Measurements from ENCODE around the gene STPG1.

Gene STPG1

GRCh38 chr1:24427545-24427862, 13.9 kb upstream of the STPG1 start:
- peaks cover 56% of the 10 kb centered on the region for H3K36me3 ChIP-seq (ENCODE audit: control insufficient read depth, insufficient read depth, low read length)
- no peaks in the 10 kb centered on the region for H3K27me3 ChIP-seq (replicated peaks; ENCODE audit: control insufficient read depth, insufficient read depth, low read length, poor library complexity, severe bottlenecking)
- no peaks in the 10 kb centered on the region for H3K9me3 ChIP-seq (ENCODE audit: control insufficient read depth, low read length)
- no peak overlapping the region for H3K27ac ChIP-seq (ENCODE audit: insufficient read depth, low read length, poor library complexity, severe bottlenecking)
- H3K4me1 ChIP-seq (ENCODE audit: control insufficient read depth, insufficient read depth, low read length, poor library complexity, severe bottlenecking): no peaks in the 10 kb centered on the region
- no peak overlapping the region for H3K4me3 ChIP-seq (ENCODE audit: insufficient read depth, low read depth, low read length, poor library complexity, severe bottlenecking)
- DNase-seq: no peak

GRCh38 chr1:24426744-24427544, 13.4 kb upstream of the STPG1 start:
- peaks cover 59% of the 10 kb centered on the region for H3K36me3 ChIP-seq (ENCODE audit: control insufficient read depth, insufficient read depth, low read length)
- no peak for DNase-seq

GRCh38 chr1:24425922-24426321, 12.3 kb upstream of the STPG1 start:
- no peaks in the 10 kb centered on the region for H3K4me1 ChIP-seq (ENCODE audit: control insufficient read depth, insufficient read depth, low read length, poor library complexity, severe bottlenecking)
- no peak for DNase-seq
- H3K4me3 ChIP-seq (ENCODE audit: insufficient read depth, low read depth, low read length, poor library complexity, severe bottlenecking): no peak overlapping the region
- H3K27me3 ChIP-seq (replicated peaks; ENCODE audit: control insufficient read depth, insufficient read depth, low read length, poor library complexity, severe bottlenecking): no peaks in the 10 kb centered on the region
- H3K9me3 ChIP-seq (ENCODE audit: control insufficient read depth, low read length): no peaks in the 10 kb centered on the region
- peaks cover 63% of the 10 kb centered on the region for H3K36me3 ChIP-seq (ENCODE audit: control insufficient read depth, insufficient read depth, low read length)
- H3K27ac ChIP-seq (ENCODE audit: insufficient read depth, low read length, poor library complexity, severe bottlenecking): no peak overlapping the region

More at GRCh38 chr1:24426744-24427544, 13.4 kb upstream of the STPG1 start:
- H3K27me3 ChIP-seq (replicated peaks; ENCODE audit: control insufficient read depth, insufficient read depth, low read length, poor library complexity, severe bottlenecking): no peaks in the 10 kb centered on the region
- H3K4me1 ChIP-seq (ENCODE audit: control insufficient read depth, insufficient read depth, low read length, poor library complexity, severe bottlenecking): no peaks in the 10 kb centered on the region
- H3K4me3 ChIP-seq (ENCODE audit: insufficient read depth, low read depth, low read length, poor library complexity, severe bottlenecking): no peak overlapping the region
- no peaks in the 10 kb centered on the region for H3K9me3 ChIP-seq (ENCODE audit: control insufficient read depth, low read length)
- H3K27ac ChIP-seq (ENCODE audit: insufficient read depth, low read length, poor library complexity, severe bottlenecking): no peak overlapping the region

- H3K27me3 ChIP-seq (replicated peaks; ENCODE audit: control insufficient read depth, insufficient read depth, low read length, poor library complexity, severe bottlenecking): no peaks in the 10 kb centered on the region
- no peak overlapping the region for H3K27ac ChIP-seq (ENCODE audit: insufficient read depth, low read length, poor library complexity, severe bottlenecking)
- H3K4me3 ChIP-seq (ENCODE audit: insufficient read depth, low read depth, low read length, poor library complexity, severe bottlenecking): no peak overlapping the region
- peaks cover 66% of the 10 kb centered on the region for H3K36me3 ChIP-seq (ENCODE audit: control insufficient read depth, insufficient read depth, low read length)
- DNase-seq: no peak
- H3K9me3 ChIP-seq (ENCODE audit: control insufficient read depth, low read length): no peaks in the 10 kb centered on the region
- H3K4me1 ChIP-seq (ENCODE audit: control insufficient read depth, insufficient read depth, low read length, poor library complexity, severe bottlenecking): no peaks in the 10 kb centered on the region
Measured at GRCh38 chr1:24425441-24425840, 11.9 kb upstream of the STPG1 start.

- no peaks in the 10 kb centered on the region for H3K9me3 ChIP-seq (ENCODE audit: control insufficient read depth, low read length)
- H3K4me3 ChIP-seq (ENCODE audit: insufficient read depth, low read depth, low read length, poor library complexity, severe bottlenecking): no peak overlapping the region
- no peaks in the 10 kb centered on the region for H3K4me1 ChIP-seq (ENCODE audit: control insufficient read depth, insufficient read depth, low read length, poor library complexity, severe bottlenecking)
- H3K27me3 ChIP-seq (replicated peaks; ENCODE audit: control insufficient read depth, insufficient read depth, low read length, poor library complexity, severe bottlenecking): no peaks in the 10 kb centered on the region
- no peak for DNase-seq
- no peak overlapping the region for H3K27ac ChIP-seq (ENCODE audit: insufficient read depth, low read length, poor library complexity, severe bottlenecking)
- H3K36me3 ChIP-seq (ENCODE audit: control insufficient read depth, insufficient read depth, low read length): peaks cover 71% of the 10 kb centered on the region
Measured at GRCh38 chr1:24424990-24425389, 11.4 kb upstream of the STPG1 start.

GRCh38 chr1:24424207-24424606, 10.6 kb upstream of the STPG1 start:
- no peak for DNase-seq
- H3K36me3 ChIP-seq (ENCODE audit: control insufficient read depth, insufficient read depth, low read length): peaks cover 76% of the 10 kb centered on the region

GRCh38 chr1:24421502-24421901, 7.9 kb upstream of the STPG1 start:
- no peak overlapping the region for H3K27ac ChIP-seq (ENCODE audit: insufficient read depth, low read length, poor library complexity, severe bottlenecking)
- DNase-seq: no peak
- no peaks in the 10 kb centered on the region for H3K9me3 ChIP-seq (ENCODE audit: control insufficient read depth, low read length)
- no peak overlapping the region for H3K4me3 ChIP-seq (ENCODE audit: insufficient read depth, low read depth, low read length, poor library complexity, severe bottlenecking)
- no peaks in the 10 kb centered on the region for H3K27me3 ChIP-seq (replicated peaks; ENCODE audit: control insufficient read depth, insufficient read depth, low read length, poor library complexity, severe bottlenecking)
- H3K36me3 ChIP-seq (ENCODE audit: control insufficient read depth, insufficient read depth, low read length): peaks cover 69% of the 10 kb centered on the region
- H3K4me1 ChIP-seq (ENCODE audit: control insufficient read depth, insufficient read depth, low read length, poor library complexity, severe bottlenecking): peaks cover 16% of the 10 kb centered on the region

More at GRCh38 chr1:24424207-24424606, 10.6 kb upstream of the STPG1 start:
- Histone ChIP-seq H3K4me1 (ENCODE audit: control insufficient read depth, insufficient read depth, low read length, poor library complexity, severe bottlenecking) (peaks cover 2% of the 10 kb centered on the region), H3K4me3 (ENCODE audit: insufficient read depth, low read depth, low read length, poor library complexity, severe bottlenecking) (no peak overlapping the region), H3K27me3 (replicated peaks; ENCODE audit: control insufficient read depth, insufficient read depth, low read length, poor library complexity, severe bottlenecking) (no peaks in the 10 kb centered on the region), H3K9me3 (ENCODE audit: control insufficient read depth, low read length) (no peaks in the 10 kb centered on the region), H3K27ac (ENCODE audit: insufficient read depth, low read length, poor library complexity, severe bottlenecking) (no peak overlapping the region)

GRCh38 chr1:24420547-24420946, 7.0 kb upstream of the STPG1 start:
- no peak overlapping the region for H3K27ac ChIP-seq (ENCODE audit: insufficient read depth, low read length, poor library complexity, severe bottlenecking)
- H3K4me3 ChIP-seq (ENCODE audit: insufficient read depth, low read depth, low read length, poor library complexity, severe bottlenecking): no peak overlapping the region
- peaks cover 60% of the 10 kb centered on the region for H3K36me3 ChIP-seq (ENCODE audit: control insufficient read depth, insufficient read depth, low read length)
- H3K9me3 ChIP-seq (ENCODE audit: control insufficient read depth, low read length): no peaks in the 10 kb centered on the region
- peaks cover 16% of the 10 kb centered on the region for H3K4me1 ChIP-seq (ENCODE audit: control insufficient read depth, insufficient read depth, low read length, poor library complexity, severe bottlenecking)
- no peak for DNase-seq
- H3K27me3 ChIP-seq (replicated peaks; ENCODE audit: control insufficient read depth, insufficient read depth, low read length, poor library complexity, severe bottlenecking): no peaks in the 10 kb centered on the region

GRCh38 chr1:24418898-24419628, 5.5 kb upstream of the STPG1 start:
- no peak for DNase-seq
- Histone ChIP-seq H3K36me3 (ENCODE audit: control insufficient read depth, insufficient read depth, low read length) (peaks cover 48% of the 10 kb centered on the region), H3K9me3 (ENCODE audit: control insufficient read depth, low read length) (no peaks in the 10 kb centered on the region), H3K27me3 (replicated peaks; ENCODE audit: control insufficient read depth, insufficient read depth, low read length, poor library complexity, severe bottlenecking) (no peaks in the 10 kb centered on the region), H3K4me3 (ENCODE audit: insufficient read depth, low read depth, low read length, poor library complexity, severe bottlenecking) (no peak overlapping the region), H3K4me1 (ENCODE audit: control insufficient read depth, insufficient read depth, low read length, poor library complexity, severe bottlenecking) (peaks cover 22% of the 10 kb centered on the region), H3K27ac (ENCODE audit: insufficient read depth, low read length, poor library complexity, severe bottlenecking) (no peak overlapping the region)

- no peak for DNase-seq
- no peak overlapping the region for H3K4me3 ChIP-seq (ENCODE audit: insufficient read depth, low read depth, low read length, poor library complexity, severe bottlenecking)
- H3K4me1 ChIP-seq (ENCODE audit: control insufficient read depth, insufficient read depth, low read length, poor library complexity, severe bottlenecking): peaks cover 29% of the 10 kb centered on the region
- peaks cover 37% of the 10 kb centered on the region for H3K36me3 ChIP-seq (ENCODE audit: control insufficient read depth, insufficient read depth, low read length)
- no peak overlapping the region for H3K27ac ChIP-seq (ENCODE audit: insufficient read depth, low read length, poor library complexity, severe bottlenecking)
- no peaks in the 10 kb centered on the region for H3K9me3 ChIP-seq (ENCODE audit: control insufficient read depth, low read length)
- H3K27me3 ChIP-seq (replicated peaks; ENCODE audit: control insufficient read depth, insufficient read depth, low read length, poor library complexity, severe bottlenecking): no peaks in the 10 kb centered on the region
Measured at GRCh38 chr1:24417681-24418080, 4.1 kb upstream of the STPG1 start.
